Measurements from ENCODE around the gene PI4KB. TPM values are rescaled to one million over a fixed set of nuclear protein-coding genes. Genes with fewer than 3 reads are reported as not detected.

Gene PI4KB
- total RNA-seq, 1 experiment from 2014 or later: 45.1 TPM

GRCh38 chr1:151336556-151336955 lies 9.3 kb upstream of the PI4KB start:
- no peak for TF ChIP-seq EZH2phosphoT487 (IDR thresholded peaks at IDR 0.05; ENCODE audit: borderline replicate concordance)
- no peak for TF ChIP-seq CEBPB (IDR thresholded peaks at IDR 0.05; ENCODE audit: low read depth)
- no peak for TF ChIP-seq POLR2A (IDR thresholded peaks at IDR 0.05; ENCODE audit: borderline replicate concordance, extremely low read depth, insufficient read depth, insufficient read length)
- no peak for TF ChIP-seq SRF (IDR thresholded peaks at IDR 0.05; ENCODE audit: low read depth)
- no peak for TF ChIP-seq TCF7L2 (IDR thresholded peaks at IDR 0.05; ENCODE audit: borderline replicate concordance, extremely low read depth, insufficient read depth, insufficient read length)
- no peak for TF ChIP-seq YY1 (IDR thresholded peaks at IDR 0.05; ENCODE audit: extremely low read depth, insufficient replicate concordance, low read depth, low read length)
- TF ChIP-seq ZBTB33 (IDR thresholded peaks at IDR 0.05; ENCODE audit: extremely low read depth, insufficient replicate concordance, low read length): no peak
- no peak for TF ChIP-seq FOSL1 (IDR thresholded peaks at IDR 0.05; ENCODE audit: low read depth)
- no peak for TF ChIP-seq SP1 (IDR thresholded peaks at IDR 0.05; ENCODE audit: low read depth)
- TF ChIP-seq, protein P1, sequence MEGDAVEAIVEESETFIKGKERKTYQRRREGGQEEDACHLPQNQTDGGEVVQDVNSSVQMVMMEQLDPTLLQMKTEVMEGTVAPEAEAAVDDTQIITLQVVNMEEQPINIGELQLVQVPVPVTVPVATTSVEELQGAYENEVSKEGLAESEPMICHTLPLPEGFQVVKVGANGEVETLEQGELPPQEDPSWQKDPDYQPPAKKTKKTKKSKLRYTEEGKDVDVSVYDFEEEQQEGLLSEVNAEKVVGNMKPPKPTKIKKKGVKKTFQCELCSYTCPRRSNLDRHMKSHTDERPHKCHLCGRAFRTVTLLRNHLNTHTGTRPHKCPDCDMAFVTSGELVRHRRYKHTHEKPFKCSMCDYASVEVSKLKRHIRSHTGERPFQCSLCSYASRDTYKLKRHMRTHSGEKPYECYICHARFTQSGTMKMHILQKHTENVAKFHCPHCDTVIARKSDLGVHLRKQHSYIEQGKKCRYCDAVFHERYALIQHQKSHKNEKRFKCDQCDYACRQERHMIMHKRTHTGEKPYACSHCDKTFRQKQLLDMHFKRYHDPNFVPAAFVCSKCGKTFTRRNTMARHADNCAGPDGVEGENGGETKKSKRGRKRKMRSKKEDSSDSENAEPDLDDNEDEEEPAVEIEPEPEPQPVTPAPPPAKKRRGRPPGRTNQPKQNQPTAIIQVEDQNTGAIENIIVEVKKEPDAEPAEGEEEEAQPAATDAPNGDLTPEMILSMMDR (IDR thresholded peaks at IDR 0.05 in 2 of 3, conservative IDR thresholded peaks at IDR 0.05 in 1 of 3; ENCODE audit: borderline replicate concordance in 1 of 3, insufficient read depth in 1 of 3, low read depth in 2 of 3, low read length in 2 of 3): no peak
- no peak for TF ChIP-seq ELF1 (IDR thresholded peaks at IDR 0.05; ENCODE audit: borderline replicate concordance, low read depth)
- no peak for TF ChIP-seq CBX3 (IDR thresholded peaks at IDR 0.05; ENCODE audit: low read depth)
- TF ChIP-seq ZNF274 (IDR thresholded peaks at IDR 0.05; ENCODE audit: low read depth, low read length): no peak
- TF ChIP-seq ATF3 (IDR thresholded peaks at IDR 0.05): no peak
- no peak for TF ChIP-seq POLR2AphosphoS5 (IDR thresholded peaks at IDR 0.05; ENCODE audit: low read depth, low read length)
- TF ChIP-seq, protein P2, sequence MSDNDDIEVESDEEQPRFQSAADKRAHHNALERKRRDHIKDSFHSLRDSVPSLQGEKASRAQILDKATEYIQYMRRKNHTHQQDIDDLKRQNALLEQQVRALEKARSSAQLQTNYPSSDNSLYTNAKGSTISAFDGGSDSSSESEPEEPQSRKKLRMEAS (IDR thresholded peaks at IDR 0.05): no peak
- TF ChIP-seq RAD21 (IDR thresholded peaks at IDR 0.05; ENCODE audit: low read depth): no peak
- TF ChIP-seq SIN3A (IDR thresholded peaks at IDR 0.05; ENCODE audit: low read depth): no peak

More at GRCh38 chr1:151336556-151336955, 9.3 kb upstream of the PI4KB start:
- DNase-seq (ENCODE audit: low read depth, low spot score) (no peak), ATAC-seq (no peak)
- ChIA-PET CTCF (no interaction called here), RAD21 (ENCODE audit: low non-redundant PET in 1 of 2, low total read pairs in 2 of 2, uncharacterized antibody in 2 of 2, unreplicated experiment in 2 of 2) (interaction anchor here in 1 of 2 experiments (0.6 kb wide), 1 partner anchor 80 kb away, joined by 3 read pairs; no protein-coding TSS in a partner anchor), POLR2A (interaction anchor here (1.3 kb wide), 1 partner anchor 9 kb away, joined by 5 read pairs; the partner anchor contains the start of gene PI4KB)
- Histone ChIP-seq H3K36me3 (ENCODE audit: control insufficient read depth in 1 of 2, insufficient read depth in 2 of 2, low read length in 2 of 2) (no peaks in the 10 kb centered on the region), H3K4me1 (ENCODE audit: control insufficient read depth in 1 of 2, insufficient read depth in 2 of 2, low read length in 2 of 2) (peaks cover 0 to 10% of the 10 kb centered on the region in 2 experiments; a peak in 2 of 4 replicates), H4K20me1 (ENCODE audit: insufficient read depth) (no peaks in the 10 kb centered on the region), H3K9ac (ENCODE audit: low read length) (no peak overlapping the region), H2AFZ (ENCODE audit: low read depth, low read length, poor library complexity, severe bottlenecking) (no peak overlapping the region), H3K9me2 (ENCODE audit: insufficient read depth) (no peaks in the 10 kb centered on the region), H3K4me2 (ENCODE audit: low read length) (no peak overlapping the region), H3K9me3 (ENCODE audit: control insufficient read depth in 1 of 2, insufficient read depth in 1 of 2, low read depth in 1 of 2, low read length in 2 of 2) (no peaks in the 10 kb centered on the region), H3K27me3 (ENCODE audit: insufficient read depth, low read length) (no peaks in the 10 kb centered on the region), H3K27ac (ENCODE audit: low read depth, low read length) (no peak overlapping the region), H3K79me2 (ENCODE audit: insufficient read depth, low read length) (no peaks in the 10 kb centered on the region), H3K4me3 (replicated peaks in 1 of 2; ENCODE audit: low read depth in 1 of 2, low read length in 2 of 2) (no peak overlapping the region)
- intact Hi-C loops (cut with micrococcal nuclease): no loop called here
- no TSS peak for BruUV-seq (replicated peaks)

All from HCT116 (cell line).